KOPT-K1 (cell line): ENCODE measurements around the gene MBP.
"Not testable (repeated sequence)": the region's sequence is repeated elsewhere in the genome, so short reads cannot be mapped to it uniquely, and the experiment has no call there.

Experiments
- H3K27ac ChIP-seq: fragments of 200-600 bp; sonication (generic); 2 replicates; pipeline ENCODE4 v1.5.1; 2016; ENCODE audit warnings: antibody characterized with exemption, mild to moderate bottlenecking, low read depth, low read length; ENCODE audit not compliant: poor library complexity, severe bottlenecking
- H3K36me3 ChIP-seq: fragments of 200-600 bp; sonication (generic); 2 replicates; pipeline ENCODE4 v1.5.1; 2017; ENCODE audit warnings: antibody characterized with exemption, mild to moderate bottlenecking, low read length, moderate library complexity; ENCODE audit not compliant: insufficient read depth
- H3K9me3 ChIP-seq: fragments of 200-600 bp; sonication (generic); 2 replicates; pipeline ENCODE4 v1.5.1; 2017; ENCODE audit warnings: antibody characterized with exemption, low read length, mild to moderate bottlenecking; ENCODE audit not compliant: insufficient read depth, poor library complexity, severe bottlenecking

Gene MBP

DNA sequence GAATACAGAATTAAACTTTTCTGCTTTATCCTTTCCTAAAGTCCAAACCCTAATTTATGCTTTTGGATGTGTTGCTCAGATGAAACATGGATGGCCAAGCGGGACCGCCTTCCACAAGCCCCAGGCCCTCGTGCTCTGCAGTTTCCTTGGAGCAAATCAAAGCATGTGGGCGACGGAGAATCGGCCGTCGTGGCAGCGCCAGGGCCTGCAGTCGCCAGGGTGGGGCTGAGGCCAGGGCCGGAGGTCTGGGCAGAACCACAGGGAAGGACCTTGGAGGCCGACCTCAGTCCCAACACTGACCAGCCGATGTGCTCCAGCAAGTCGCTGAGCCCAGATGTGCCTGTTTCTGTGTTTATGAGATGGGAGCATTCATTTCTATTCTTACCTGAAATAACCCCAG lies 108.1 kb downstream of the MBP start:
- H3K9me3 ChIP-seq = no peaks in the 10 kb centered on the region
- H3K27ac ChIP-seq = no peak overlapping the region
- H3K36me3 ChIP-seq = no peaks in the 10 kb centered on the region

DNA sequence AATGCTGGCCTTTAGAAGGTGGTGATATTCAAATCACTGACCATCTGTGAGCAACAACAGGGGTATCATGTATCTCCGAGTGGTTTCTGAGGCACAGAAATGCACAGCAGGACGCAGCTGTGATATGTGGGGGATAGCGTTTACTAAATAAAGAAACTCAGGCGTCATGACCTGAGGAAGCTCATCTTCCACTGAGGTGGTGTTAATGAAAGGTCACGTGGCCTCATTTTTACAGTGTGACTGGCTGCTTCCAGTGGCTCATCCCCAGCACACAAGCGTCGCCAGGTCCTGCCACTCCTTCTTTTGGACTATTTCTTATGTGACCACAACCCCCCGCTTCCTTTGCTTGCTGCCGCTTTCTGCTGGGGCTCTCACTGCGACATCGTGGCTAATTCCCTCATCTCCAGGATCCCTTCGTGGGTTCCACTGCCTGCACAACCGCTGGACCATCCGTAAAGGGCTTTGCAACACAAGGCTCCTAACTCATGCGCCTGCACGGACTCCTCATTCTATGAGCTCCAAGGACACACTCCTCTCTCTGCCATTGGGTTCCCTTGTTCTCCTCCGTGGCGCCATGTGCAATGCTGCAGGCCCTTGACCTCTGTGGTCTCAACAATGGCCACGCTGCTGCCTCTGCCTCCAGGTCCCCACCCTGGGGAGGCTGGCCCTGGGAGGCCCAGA lies 109.3 kb downstream of the MBP start:
- Histone ChIP-seq H3K9me3 (no peaks in the 10 kb centered on the region), H3K36me3 (no peaks in the 10 kb centered on the region), H3K27ac (no peak overlapping the region)

DNA sequence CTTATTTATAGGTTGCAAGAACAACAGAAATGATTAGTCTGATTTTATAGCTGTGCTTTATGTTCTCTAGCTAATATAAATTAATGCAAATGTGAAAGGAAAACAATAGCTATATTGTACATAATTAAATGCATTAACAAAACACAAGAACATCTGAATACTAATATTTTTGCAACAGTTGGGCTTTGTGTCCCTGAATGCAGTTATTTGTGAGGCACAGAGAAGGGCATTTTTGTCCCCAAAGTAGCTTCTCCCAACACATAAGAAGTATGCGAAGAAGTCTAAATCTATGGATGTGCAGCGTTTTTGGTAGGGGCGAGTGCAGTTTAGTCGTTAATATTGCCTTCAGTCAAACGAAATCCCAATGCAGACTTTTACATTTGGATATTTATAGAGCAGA lies 110.0 kb downstream of the MBP start:
- Histone ChIP-seq H3K9me3 (no peaks in the 10 kb centered on the region), H3K27ac (no peak overlapping the region), H3K36me3 (no peaks in the 10 kb centered on the region)

DNA sequence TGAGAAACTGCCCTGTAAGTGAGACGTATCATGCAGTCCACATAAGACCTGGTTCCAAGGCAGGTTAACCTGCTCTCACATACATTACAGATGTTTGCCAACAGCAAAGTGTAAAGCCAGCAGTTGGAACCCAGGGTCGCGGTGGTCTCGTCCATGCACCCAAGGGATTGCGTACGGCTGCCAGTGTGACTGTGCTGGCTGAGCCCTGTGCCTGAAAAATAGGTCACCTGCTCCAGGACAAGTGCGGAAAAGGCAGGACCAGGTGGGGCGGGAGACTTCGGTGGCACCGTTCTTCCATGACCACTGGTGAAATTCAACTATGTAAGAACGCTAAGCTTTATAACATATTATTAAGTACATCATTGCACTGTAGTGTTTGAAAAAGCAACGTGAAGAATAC lies 110.5 kb downstream of the MBP start:
- no peaks in the 10 kb centered on the region for H3K36me3 ChIP-seq
- H3K9me3 ChIP-seq = no peaks in the 10 kb centered on the region
- H3K27ac ChIP-seq = no peak overlapping the region

DNA sequence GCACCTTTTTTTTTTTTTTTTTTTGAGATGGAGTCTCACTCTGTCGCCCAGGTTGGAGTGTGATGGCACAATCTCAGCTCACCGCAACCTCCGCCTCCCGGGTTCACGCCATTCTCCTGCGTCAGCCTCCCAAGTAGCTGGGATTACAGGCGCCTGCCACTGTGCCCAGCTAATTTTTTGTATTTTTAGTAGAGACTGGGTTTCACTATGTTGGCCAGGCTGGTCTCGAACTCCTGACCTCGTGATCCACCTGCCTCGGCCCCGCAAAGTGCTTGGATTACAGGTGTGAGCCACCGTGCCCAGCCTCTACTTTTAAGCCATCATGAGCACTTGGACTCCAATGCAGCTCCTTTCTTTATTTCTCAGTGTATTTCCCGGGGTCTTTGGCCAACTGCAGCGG lies 111.1 kb downstream of the MBP start:
- H3K27ac ChIP-seq, H3K36me3 ChIP-seq, H3K9me3 ChIP-seq: not testable (repeated sequence)

DNA sequence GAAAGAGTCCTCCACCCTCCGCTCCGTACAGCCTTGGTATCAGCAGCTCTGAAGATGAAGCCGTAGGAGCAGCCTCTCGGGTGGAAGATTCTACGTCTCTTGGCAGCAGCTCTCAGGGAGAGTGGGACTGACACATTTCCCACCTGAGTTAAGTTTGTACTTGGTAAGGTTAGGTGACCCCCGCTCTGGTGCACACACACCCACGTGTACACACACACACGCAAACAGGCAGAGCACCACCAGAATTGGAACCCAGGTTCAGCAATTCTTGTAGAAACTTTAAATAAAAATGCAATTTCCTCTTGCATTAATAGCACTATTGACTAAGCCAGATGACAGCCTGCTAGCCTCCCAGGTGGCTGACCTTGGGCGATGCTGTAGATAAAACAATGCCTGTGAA lies 111.5 kb downstream of the MBP start:
- no peaks in the 10 kb centered on the region for H3K36me3 ChIP-seq
- H3K27ac ChIP-seq = no peak overlapping the region
- no peaks in the 10 kb centered on the region for H3K9me3 ChIP-seq

DNA sequence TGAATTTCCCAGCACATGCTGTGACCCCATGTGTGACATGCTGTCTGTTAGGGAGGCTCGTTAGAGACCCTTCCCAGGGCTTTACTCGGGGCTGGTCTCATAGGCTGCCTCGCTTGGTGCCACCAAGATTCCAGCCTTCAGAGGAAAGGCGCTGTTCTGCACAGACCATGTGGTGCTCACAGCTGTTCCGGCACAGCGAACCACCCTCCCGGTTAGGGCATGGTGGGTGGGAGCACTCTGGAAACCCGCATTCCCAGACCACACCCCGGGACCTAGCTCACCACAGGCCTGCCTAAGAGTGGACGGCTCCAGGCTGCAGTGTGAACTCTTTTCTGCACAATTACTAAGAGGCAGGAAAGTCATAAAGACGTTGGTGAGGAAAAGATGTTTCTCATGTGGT lies 112.0 kb downstream of the MBP start:
- no peak overlapping the region for H3K27ac ChIP-seq
- no peaks in the 10 kb centered on the region for H3K9me3 ChIP-seq
- H3K36me3 ChIP-seq = no peaks in the 10 kb centered on the region

DNA sequence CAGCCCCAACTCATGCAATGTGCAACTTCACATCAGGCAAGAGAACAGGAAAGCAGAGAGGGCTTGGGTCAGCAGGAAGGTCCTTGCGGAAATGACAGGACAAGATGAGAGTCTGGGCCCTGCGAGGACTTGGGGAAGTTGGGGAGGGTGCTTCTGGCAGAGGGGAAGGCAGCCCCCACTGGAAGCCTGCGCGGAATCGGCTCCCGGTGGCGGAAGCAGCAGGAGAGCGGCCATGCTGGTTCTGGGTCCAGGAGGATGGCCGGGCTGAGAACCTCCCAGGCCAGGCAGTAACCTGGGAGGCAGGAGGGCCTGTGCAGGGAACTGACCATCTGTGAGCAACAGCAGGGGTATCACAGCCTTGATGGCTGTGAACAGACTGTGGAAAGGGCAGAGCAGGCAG lies 112.9 kb downstream of the MBP start:
- H3K36me3 ChIP-seq = no peaks in the 10 kb centered on the region
- H3K27ac ChIP-seq = no peak overlapping the region
- H3K9me3 ChIP-seq = no peaks in the 10 kb centered on the region

DNA sequence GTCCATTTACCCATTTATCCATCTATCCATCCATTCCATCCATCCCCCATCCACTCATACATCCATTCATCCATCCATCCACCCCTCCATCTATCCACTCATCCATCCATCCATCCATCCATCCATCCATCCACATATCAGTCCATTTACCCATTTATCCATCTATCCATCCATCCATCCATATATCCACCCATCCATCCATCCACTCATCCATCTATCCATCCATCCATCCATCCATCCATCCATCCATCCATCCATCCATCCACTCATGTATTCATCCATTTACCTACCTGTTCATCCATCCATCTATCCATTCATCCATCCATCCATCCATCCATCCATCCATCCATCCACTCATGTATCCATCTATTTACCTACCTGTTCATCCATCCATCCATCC lies 113.9 kb downstream of the MBP start:
- not testable (repeated sequence) for H3K36me3 ChIP-seq, H3K27ac ChIP-seq, H3K9me3 ChIP-seq

DNA sequence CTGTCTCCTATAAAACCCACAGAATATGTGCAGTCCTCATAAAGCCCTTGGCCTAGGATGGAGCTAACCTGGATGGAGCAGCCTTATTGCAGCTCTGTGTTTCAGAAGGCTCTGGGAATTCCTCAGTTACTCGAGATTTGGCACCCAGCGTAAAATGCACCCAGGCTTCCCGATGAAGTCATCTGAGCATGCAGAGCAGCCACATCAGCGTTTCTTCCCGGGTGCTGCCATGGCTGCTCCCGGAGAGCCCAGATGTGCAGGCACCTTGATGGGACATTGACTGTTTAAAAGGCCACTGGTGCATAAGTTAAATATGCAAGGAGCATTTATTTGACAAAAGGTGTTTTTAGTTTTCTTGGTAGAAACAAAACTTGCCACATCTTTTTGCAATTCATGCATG lies 115.2 kb downstream of the MBP start:
- H3K9me3 ChIP-seq = no peaks in the 10 kb centered on the region
- no peaks in the 10 kb centered on the region for H3K36me3 ChIP-seq
- H3K27ac ChIP-seq = no peak overlapping the region

DNA sequence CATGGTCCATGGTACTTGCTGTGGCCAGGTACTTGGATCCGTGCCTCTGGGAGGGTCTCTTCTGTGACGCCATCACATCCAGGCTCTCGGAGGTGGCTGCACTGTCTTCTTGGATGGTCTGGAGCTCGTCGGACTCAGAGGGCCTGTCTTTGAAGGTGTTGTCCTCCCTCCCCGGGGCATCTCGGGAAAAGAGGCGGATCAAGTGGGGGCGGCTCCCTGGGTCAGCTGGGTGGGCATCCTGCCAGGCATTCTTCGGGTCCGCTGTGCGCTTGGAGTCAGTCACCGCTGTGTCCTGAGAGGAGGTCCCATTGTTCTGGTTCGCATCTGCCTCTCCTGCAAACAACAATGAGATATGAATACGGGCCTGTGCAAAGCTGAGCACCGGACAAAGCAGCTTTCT lies 115.6 kb downstream of the MBP start:
- H3K36me3 ChIP-seq = no peaks in the 10 kb centered on the region
- H3K9me3 ChIP-seq = no peaks in the 10 kb centered on the region
- H3K27ac ChIP-seq = no peak overlapping the region

DNA sequence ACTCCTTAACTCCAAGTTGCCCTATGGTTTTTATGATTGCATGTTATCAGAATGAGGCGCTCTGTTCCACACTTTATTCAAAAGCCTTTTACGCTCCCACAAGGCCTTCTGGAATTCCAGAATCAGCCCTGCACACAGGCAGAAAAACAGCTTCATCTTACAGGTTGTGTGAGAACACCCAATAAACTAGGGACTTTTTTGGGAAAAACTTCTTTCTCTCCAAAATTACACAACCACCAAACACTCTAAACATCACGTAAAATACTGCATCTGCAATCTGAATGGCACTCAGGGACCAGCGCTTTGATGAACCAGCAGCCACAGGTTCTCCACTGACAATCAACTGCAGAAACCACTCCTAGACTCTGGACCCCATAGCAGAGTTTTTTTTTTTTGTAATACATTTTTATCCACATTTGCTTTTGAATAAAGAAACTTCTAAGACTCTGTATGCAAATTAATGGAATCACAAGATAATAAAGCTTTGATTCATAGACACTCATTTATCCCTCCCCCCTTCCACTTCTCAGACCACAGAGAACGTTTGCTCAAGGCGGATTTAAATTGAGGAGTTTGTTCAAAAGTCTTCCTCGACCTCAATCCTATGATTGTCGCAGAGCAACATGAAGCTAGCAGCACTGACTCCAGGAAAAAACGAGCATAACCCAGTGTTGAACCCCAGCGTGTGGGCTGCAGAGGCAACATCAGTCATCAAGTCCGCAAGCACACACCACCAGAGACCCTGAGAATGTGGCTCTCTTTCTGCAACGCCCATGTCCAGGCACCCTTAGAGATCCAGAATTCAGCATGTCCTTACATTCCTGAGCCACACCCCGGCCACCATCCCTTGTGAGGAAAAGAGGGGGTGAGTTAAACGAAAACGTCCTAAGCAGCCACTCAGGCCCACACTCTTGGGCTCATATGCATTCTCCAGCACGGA lies 116.5 kb downstream of the MBP start:
- no peaks in the 10 kb centered on the region for H3K36me3 ChIP-seq
- no peaks in the 10 kb centered on the region for H3K9me3 ChIP-seq
- no peak overlapping the region for H3K27ac ChIP-seq

DNA sequence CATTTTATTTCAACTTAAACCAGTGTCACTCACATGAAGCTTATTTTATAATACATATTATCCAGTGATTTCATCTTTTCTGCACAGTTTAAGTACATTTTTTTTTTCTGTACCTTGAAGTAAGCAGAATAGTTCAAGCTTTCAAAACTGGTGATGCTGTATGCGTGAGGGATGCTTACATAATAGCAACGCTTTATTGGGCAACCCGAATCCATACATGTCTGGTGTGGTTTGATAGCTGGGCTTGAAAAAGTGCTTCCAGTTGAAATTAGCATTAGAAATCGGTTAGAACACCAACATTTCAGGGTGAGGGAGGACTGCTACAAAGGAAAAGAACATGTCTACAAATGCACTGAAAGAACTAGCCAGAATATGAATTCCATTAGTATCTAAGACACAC lies 117.4 kb downstream of the MBP start:
- Histone ChIP-seq H3K27ac (no peak overlapping the region), H3K36me3 (no peaks in the 10 kb centered on the region)

DNA sequence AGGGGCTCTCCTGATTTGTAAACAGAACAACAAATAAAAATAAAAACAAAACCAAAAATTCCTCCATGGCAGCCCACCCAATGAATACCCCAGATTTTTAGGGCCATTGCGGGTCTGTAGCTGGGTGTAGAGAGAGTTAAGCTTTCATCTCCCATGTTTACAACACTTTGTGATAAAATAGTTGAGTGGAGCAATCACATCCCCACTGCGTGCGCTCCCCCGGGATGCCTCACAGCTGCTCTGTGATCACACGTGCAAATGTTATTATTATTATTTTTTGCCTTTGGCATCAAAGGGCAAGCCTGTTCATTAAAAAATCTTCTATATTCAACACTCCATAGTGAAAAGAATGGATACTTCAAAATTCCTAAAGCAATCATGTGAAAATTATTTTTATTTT lies 118.0 kb downstream of the MBP start:
- Histone ChIP-seq H3K36me3 (no peaks in the 10 kb centered on the region), H3K27ac (no peak overlapping the region), H3K9me3 (no peaks in the 10 kb centered on the region)

More for the DNA sequence above, 117.4 kb downstream of the MBP start:
- no peaks in the 10 kb centered on the region for H3K9me3 ChIP-seq

DNA sequence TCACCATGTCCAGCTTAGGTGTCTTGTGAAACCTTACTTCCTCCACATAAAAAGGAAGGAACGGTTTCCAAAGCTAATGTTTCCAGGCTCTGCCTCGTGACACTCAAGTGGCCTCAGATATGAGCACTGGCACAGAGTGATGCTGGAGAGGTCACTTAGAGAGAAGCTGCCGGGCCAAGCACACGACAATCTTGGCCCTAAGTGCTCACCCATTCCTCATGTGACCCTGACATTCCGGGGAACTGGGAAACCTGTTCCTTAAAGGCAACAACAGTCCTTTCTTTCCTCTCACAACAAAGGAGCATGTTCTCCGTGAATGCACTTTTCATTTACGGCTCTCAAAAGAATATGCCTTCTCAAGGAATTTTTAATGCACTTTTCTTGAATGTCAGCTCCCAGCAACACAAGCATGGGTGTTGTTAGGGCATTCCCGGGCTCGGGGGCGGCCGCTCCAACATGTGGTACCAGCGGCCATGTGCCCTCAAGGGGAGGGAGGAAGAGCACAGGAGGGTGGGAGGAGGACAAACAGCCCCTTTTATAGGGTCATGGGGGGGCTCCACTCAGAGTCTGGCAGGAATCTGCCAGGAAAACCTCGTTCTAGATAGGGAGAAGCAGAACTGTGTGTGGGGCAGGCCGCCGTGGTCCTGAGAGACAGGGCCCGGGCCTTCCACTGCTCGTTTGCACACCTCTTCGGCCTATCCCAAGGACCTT lies 118.6 kb downstream of the MBP start:
- Histone ChIP-seq H3K36me3 (no peaks in the 10 kb centered on the region), H3K27ac (no peak overlapping the region), H3K9me3 (no peaks in the 10 kb centered on the region)
